ENCODE data around the gene ACTG2.

DNA sequence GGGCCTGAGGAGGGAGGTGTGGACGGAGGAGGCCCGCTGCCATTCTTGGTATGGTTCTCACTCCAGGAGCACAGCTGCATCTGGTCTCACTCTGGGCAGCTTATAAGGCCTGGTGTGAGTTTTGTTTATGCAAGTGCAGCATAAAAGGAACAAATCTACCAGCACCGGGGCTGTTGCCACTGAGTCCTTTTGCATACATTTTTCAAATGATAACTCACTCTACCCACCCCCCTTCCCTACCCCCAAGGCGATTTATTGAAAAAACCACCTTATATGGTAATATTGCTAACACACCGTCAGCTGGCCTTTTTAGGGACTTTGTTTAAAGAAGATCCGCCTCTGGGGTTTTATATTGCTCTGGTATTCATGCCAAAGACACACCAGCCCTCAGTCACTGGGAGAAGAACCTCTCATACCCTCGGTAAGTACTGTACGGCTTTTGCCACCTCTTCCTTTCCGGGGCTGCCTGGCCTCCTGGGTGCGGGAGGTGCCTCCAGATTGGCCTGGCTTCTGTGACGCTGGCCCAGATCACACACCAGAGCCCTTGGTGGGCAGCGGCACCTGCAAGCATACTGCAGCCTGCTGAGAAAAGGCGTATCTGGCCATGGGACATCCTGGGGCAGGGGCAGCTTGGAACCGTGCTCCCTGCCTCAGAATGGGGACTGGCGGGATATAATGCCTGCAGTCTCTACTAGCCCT is at the start of gene ACTG2:
- TF ChIP-seq POLR2A (IDR thresholded peaks at IDR 0.05) (no peak), CTCF (IDR thresholded peaks at IDR 0.05 in 4 of 5, conservative IDR thresholded peaks at IDR 0.05 in 1 of 5) (no peak)

All from gastrocnemius medialis (tissue), 4 donors.